ENCODE measurements around the gene CDCP2.

Gene CDCP2

GRCh38 chr1:54136269-54136896, 16.4 kb downstream of the CDCP2 start:
- DNase-seq = no peak

- DNase-seq = no peak
Observed at GRCh38 chr1:54135436-54136120, 17.2 kb downstream of the CDCP2 start.

- DNase-seq = no peak
Observed at GRCh38 chr1:54134295-54134694, 18.5 kb downstream of the CDCP2 start.

GRCh38 chr1:54132495-54132894, 20.3 kb downstream of the CDCP2 start:
- DNase-seq = no peak

- no peak for DNase-seq
Observed at GRCh38 chr1:54131419-54131818, 21.4 kb downstream of the CDCP2 start.

GRCh38 chr1:54129858-54130257, 22.9 kb downstream of the CDCP2 start:
- DNase-seq = no peak

- no peak for DNase-seq
Observed at GRCh38 chr1:54127594-54128300, 25.1 kb downstream of the CDCP2 start.

- no peak for DNase-seq
Observed at GRCh38 chr1:54126271-54126815, 26.5 kb downstream of the CDCP2 start.

GRCh38 chr1:54125386-54126070, 27.3 kb downstream of the CDCP2 start:
- no peak for DNase-seq

- DNase-seq = no peak
Observed at GRCh38 chr1:54124906-54125305, 27.9 kb downstream of the CDCP2 start.

- peak; percentile 84 for DNase-seq
Observed at GRCh38 chr1:54124472-54124871, 28.3 kb downstream of the CDCP2 start.

- DNase-seq = no peak
Observed at GRCh38 chr1:54122992-54123391, 29.8 kb downstream of the CDCP2 start.

GRCh38 chr1:54122135-54122751, 30.6 kb downstream of the CDCP2 start:
- DNase-seq = no peak

GRCh38 chr1:54121482-54122134, 31.2 kb downstream of the CDCP2 start:
- DNase-seq = peak; percentile 76

- DNase-seq = no peak
Observed at GRCh38 chr1:54120698-54121481, 31.9 kb downstream of the CDCP2 start.

GRCh38 chr1:54120018-54120697, 32.6 kb downstream of the CDCP2 start:
- DNase-seq = no peak

- no peak for DNase-seq
Observed at GRCh38 chr1:54118704-54119103, 34.1 kb downstream of the CDCP2 start.

GRCh38 chr1:54117815-54118563, 34.8 kb downstream of the CDCP2 start:
- no peak for DNase-seq

GRCh38 chr1:54115520-54115919, 37.3 kb downstream of the CDCP2 start:
- DNase-seq = no peak

GRCh38 chr1:54114955-54115354, 37.8 kb downstream of the CDCP2 start:
- DNase-seq = no peak

Data from NCI-H2171 treated with DMSO at 0.1 percent for 48 hours (cell line).